ENCODE measurements around the gene SLC34A3.

The SLC34A3 gene

DNA sequence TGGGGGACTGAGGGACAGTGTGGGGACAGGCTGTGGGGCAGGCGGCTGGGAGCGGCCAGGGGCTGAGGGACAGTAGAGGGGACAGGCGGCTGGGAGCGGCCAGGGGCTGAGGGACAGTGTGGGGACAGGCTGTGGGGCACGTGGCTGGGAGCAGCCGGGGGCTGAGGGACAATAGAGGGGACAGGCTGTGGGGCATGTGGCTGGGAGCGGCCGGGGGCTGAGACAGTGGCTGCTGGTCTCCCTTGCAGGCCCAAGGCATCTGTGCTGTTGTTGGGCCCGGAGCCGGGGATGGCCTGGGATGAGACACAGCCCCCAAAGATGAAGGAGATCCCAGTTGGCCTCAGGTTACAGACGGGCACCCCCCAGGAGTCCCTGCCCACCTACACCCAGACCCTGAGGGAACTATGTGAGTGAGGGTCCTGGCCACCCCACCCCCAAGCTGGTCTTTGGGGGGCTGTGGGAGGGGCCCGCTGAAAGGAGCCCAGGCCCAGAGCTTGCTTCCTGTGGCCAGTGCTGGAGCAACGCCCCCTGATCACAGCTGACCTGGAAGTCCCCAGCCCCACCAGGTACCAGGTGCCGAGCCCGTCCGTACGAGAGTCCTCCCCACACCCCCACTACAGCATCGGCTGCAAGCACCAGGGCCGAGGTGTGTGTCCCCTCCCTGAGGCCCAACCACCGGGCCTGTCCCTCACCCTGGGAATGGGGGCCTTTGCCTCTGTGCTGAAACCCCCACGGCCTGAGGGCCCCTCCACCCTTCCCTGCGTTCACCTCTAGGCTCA, 21.0 kb downstream of the SLC34A3 start:
- TF ChIP-seq, protein P1, sequence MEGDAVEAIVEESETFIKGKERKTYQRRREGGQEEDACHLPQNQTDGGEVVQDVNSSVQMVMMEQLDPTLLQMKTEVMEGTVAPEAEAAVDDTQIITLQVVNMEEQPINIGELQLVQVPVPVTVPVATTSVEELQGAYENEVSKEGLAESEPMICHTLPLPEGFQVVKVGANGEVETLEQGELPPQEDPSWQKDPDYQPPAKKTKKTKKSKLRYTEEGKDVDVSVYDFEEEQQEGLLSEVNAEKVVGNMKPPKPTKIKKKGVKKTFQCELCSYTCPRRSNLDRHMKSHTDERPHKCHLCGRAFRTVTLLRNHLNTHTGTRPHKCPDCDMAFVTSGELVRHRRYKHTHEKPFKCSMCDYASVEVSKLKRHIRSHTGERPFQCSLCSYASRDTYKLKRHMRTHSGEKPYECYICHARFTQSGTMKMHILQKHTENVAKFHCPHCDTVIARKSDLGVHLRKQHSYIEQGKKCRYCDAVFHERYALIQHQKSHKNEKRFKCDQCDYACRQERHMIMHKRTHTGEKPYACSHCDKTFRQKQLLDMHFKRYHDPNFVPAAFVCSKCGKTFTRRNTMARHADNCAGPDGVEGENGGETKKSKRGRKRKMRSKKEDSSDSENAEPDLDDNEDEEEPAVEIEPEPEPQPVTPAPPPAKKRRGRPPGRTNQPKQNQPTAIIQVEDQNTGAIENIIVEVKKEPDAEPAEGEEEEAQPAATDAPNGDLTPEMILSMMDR (IDR thresholded peaks at IDR 0.05; ENCODE audit: insufficient read depth, low read depth, low read length, missing control alignments), result no peak
- no peak for DNase-seq (ENCODE audit: low read depth)
- H3K4me3 ChIP-seq (ENCODE audit: low read length), result no peak overlapping the region

DNA sequence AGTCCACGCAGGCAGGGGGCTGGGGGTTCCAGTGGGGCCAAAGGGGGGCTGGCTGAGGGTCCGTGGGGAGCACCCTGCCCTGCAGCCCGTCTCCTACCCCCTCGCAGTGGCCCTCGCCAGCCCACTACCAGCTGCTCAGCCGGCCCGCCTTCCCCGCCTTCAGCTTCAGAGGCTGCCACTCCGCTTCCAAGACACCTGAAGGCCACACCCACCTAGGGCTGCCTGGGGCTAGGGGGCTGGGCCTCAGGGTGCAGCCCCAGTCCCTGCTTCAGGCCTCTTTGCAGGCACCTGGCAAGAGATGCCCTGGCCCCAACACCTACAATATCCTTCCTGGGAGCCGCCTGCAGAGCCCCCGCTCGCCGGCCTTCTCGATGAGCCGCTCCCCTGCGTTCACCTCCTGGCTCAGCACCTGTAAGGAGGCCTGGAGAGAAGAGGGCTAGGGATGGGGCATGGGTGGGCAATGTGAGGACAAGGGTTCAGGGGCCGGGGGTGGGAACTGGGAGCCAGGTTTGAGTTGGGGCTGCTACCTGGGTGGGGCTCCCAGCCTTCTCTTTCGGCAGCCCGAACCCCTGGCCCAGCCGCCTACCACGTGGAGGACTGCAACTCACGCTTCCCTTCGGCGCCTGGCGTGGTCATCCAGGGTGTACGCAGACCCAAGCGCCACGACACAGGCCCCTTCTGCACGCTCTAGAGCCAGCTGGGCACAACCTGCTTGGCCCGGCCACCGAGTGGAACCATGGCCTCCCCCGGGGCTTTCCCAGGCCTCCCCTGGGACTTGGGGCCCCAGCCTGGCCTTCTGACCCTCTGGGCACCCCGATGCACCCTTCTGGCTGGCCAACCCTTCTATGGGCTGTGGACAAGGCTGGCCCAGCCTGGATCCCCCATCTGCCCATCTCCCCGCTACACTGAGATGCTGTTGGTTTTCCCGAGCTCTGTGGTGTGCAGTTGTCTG, 22.1 kb downstream of the SLC34A3 start:
- no peak overlapping the region for H3K4me3 ChIP-seq (ENCODE audit: low read length)
- TF ChIP-seq, protein P1 (IDR thresholded peaks at IDR 0.05; ENCODE audit: insufficient read depth, low read depth, low read length, missing control alignments), result no peak
- DNase-seq (ENCODE audit: low read depth), result peak; percentile 34

DNA sequence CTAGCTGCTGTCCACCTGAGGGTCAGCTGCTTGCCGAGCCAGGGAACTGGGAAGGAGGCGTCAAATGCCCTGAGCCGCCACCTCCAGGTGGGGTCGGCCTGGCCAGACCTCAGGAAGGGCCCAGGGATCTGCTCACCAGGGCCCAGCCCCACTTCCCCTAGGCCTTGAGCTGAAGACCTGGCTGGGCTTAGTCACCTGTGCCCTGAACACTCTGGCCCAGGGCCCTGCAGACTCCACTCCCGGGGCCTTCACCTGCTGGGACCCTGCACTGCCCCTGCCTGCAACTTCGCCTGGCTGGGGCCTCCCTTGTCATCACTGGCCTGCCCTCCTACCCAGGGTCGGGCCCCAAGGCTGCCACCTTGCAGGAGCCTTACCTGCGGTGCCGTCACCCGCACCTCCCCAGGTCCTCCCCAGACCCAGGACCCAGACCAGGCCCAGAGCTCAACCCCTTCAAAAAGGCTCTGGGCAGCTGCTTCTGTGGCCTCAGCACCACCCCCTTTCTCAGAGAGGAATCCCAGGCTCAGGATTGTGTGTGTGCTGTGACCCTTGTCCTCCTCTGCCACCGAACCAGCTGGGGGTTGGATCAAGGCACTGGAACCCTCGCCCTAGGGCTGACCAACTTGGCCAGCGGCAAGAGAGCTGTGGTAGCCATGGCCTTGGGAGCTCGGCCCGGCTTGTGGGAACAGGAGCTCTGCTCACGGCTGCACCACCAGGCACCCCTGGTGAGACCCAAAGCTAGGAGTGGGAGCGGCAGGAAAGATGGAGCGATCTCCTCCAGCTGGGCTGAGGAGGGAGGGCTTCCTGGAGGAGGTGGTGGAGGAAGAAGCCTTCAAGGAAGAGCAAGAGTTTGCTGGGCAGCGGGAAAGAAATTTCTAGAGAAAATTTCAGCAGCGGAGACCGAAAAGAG, 23.3 kb downstream of the SLC34A3 start:
- H3K4me3 ChIP-seq (ENCODE audit: low read length), result peak overlapping the region; percentile 81
- TF ChIP-seq, protein P1 (IDR thresholded peaks at IDR 0.05; ENCODE audit: insufficient read depth, low read depth, low read length, missing control alignments), result no peak
- DNase-seq (ENCODE audit: low read depth), result no peak

DNA sequence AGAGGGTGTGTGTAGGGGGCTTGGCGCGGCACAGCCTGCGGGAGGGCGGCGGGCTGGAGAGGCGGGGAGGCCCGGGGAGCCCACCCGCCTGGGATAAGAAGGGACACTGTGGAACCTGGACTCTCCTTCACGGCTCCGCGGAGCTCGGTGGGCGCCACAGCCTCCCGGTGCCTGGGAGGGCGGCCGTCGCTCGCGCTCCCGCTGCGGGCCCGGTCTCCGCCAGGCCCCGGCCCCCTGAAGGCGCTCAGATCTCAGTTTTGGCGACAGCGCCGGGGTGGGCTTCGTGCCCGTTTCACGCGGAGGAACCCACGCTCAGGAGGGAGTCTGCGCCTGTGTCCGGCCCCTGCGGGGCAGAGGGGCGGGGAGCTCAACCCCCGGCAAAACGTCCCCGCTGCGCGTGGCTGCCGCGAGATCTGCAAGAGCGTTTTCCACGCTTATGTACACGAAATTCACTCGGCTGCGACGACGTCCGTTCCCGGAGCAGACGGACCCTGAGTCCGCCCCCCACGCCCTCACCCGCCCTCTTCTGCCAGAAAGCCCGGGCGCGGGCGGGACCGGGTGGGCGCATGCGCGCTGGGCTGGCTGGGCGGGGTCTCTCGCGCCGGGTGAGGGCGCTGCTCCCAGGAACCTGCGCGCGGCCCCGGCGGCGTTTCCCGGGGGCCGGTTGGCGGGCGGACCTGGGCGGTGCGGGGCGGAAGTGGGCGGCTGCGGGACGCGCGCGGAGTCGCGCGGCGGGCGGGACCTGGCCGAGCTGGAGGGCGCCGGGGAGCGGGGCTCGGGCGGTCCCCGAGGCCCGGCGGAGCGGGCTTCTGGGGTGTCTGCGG, 24.1 kb downstream of the SLC34A3 start, which contains the start of gene NELFB:
TSS of gene NELFB (plus strand) at position 704 of the 824 bp plus-strand sequence.
- DNase-seq (ENCODE audit: low read depth), result peak; percentile 88
- TF ChIP-seq, protein P1 (IDR thresholded peaks at IDR 0.05; ENCODE audit: insufficient read depth, low read depth, low read length, missing control alignments), result no peak

DNA sequence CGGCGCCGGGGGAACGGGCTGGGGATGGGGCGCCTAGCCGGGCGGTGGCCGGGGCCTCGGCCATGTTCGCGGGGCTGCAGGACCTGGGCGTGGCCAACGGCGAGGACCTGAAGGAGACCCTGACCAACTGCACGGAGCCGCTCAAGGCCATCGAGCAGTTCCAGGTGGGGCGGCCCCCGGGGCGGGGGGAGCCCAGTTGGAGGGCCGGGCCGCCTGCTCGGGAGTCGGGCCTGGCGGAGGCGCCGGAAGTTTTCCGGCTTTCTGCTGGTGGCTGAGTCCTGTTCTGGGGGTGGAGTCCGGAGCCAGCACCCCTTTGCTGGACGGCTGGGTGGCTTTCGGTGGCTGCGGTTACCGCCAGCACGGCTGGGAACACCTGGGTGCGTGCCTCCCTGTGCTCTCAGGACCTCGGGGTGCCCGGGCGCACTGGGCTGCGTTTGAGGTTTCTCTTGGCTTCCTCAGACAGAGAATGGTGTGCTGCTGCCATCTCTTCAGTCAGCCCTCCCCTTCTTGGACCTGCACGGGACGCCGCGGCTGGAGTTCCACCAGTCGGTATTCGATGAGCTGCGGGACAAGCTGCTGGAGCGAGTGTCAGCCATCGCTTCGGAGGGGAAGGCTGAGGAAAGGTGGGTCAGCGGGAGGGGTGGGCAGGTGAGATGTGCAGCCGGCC, 24.9 kb downstream of the SLC34A3 start:
- DNase-seq (ENCODE audit: low read depth), result peak; percentile 45
- TF ChIP-seq, protein P1 (IDR thresholded peaks at IDR 0.05; ENCODE audit: insufficient read depth, low read depth, low read length, missing control alignments), result no peak
- peak overlapping the region; percentile 89 for H3K4me3 ChIP-seq (ENCODE audit: low read length)

More for the DNA sequence above, 24.1 kb downstream of the SLC34A3 start, which contains the start of gene NELFB:
- peak within 1 kb of the TSS; percentile 89 for H3K4me3 ChIP-seq (ENCODE audit: low read length)
